ENCODE data around the gene CDC20.

GRCh38 chr1:43331688-43332087 lies 27.1 kb upstream of the CDC20 start:
- TF ChIP-seq REST (IDR thresholded peaks at IDR 0.05; ENCODE audit: insufficient read depth in 1 of 2, low read depth in 2 of 2, low read length in 1 of 2) (no peak), CTCF (IDR thresholded peaks at IDR 0.05) (no peak), POLR2AphosphoS5 (IDR thresholded peaks at IDR 0.05; ENCODE audit: low read depth, low read length) (no peak), SIN3A (IDR thresholded peaks at IDR 0.05; ENCODE audit: borderline replicate concordance, insufficient read depth, low read depth, low read length) (no peak), TCF7L2 (IDR thresholded peaks at IDR 0.05; ENCODE audit: low read depth, low read length) (no peak)

Data from Panc1 (cell line).